Measurements from ENCODE around the gene VPS33B. TPM values are rescaled to one million over a fixed set of nuclear protein-coding genes. Genes with fewer than 3 reads are reported as not detected.

Gene VPS33B
- total RNA-seq, 1 experiment from 2014 or later: 18.4 TPM

DNA sequence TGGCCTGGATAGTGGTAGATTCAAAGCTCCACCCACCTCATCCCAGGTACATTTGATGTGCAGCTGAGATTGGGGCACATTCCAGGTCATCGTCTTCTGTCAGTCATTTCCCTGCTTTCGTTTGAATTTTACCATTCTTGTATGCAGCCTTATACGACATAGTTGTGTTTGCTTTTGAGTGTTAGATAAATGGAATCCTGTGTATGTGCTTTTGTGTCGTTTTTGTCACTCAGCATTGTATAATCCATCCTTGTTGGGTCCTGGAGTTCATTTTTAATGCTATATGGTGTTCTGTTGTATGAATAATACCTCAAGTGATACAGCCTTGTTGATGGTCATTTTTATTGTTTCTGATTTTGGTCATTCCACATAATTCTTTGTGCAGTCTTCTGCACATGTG lies 60.4 kb downstream of the VPS33B start:
- no peak for DNase-seq
- Mint-ChIP-seq H3K4me1 (ENCODE audit: low read depth, unreplicated experiment) (no peaks in the 10 kb centered on the region), H3K9me3 (ENCODE audit: low read depth, unreplicated experiment) (no peaks in the 10 kb centered on the region)

DNA sequence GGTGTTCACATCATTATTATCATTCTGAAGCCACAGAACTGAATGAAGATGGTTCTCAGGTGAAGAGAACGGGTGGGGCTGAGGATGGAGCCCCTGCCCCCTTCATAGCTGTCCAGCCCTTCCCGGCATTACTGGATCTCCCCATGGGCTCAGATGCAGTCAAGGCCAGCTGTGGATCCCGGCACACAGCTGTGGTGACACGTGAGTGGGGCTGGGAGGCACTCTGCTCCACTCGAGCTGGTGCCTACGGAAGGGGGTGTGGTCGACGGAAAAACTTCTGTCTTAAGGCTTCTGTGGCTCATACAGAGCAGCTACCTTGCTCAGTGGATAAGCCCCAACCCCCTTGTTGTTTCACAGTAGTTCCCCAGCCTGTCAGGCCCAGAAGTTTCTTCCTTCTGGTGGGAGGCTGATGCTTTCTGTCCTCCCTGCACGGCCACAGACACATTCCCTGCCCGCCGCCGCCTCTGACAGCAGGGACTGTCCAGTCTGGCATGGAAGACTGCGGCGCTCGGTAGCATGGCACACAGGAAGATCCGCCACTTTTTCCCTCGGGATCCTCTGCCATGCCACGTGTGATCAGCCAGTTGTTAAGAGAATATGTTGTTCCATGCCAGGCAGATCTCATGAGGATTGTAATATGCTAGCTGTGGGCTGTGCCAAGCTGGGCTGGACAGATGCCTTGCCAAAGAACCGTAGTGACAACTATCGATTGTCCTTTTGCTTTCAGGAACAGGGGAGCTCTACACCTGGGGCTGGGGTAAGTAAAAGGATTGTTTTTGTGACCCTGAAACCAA lies 61.9 kb downstream of the VPS33B start:
- H3K27ac Mint-ChIP-seq (ENCODE audit: unreplicated experiment): no peak overlapping the region
- no TSS peak for BruUV-seq (replicated peaks)
- intact Hi-C loops (cut with micrococcal nuclease; ENCODE audit: unreplicated experiment): no loop called here
- no peak for DNase-seq
- peaks cover 50% of the 10 kb centered on the region for H3K36me3 Mint-ChIP-seq (ENCODE audit: insufficient read depth, unreplicated experiment)
- CTCF ChIA-PET: no interaction called here
- H3K4me3 Mint-ChIP-seq (ENCODE audit: low read depth, unreplicated experiment): no peak overlapping the region
- TF ChIP-seq, protein P1, sequence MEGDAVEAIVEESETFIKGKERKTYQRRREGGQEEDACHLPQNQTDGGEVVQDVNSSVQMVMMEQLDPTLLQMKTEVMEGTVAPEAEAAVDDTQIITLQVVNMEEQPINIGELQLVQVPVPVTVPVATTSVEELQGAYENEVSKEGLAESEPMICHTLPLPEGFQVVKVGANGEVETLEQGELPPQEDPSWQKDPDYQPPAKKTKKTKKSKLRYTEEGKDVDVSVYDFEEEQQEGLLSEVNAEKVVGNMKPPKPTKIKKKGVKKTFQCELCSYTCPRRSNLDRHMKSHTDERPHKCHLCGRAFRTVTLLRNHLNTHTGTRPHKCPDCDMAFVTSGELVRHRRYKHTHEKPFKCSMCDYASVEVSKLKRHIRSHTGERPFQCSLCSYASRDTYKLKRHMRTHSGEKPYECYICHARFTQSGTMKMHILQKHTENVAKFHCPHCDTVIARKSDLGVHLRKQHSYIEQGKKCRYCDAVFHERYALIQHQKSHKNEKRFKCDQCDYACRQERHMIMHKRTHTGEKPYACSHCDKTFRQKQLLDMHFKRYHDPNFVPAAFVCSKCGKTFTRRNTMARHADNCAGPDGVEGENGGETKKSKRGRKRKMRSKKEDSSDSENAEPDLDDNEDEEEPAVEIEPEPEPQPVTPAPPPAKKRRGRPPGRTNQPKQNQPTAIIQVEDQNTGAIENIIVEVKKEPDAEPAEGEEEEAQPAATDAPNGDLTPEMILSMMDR (IDR thresholded peaks at IDR 0.05; ENCODE audit: unreplicated experiment): no peak
- no peaks in the 10 kb centered on the region for H3K4me1 Mint-ChIP-seq (ENCODE audit: low read depth, unreplicated experiment)
- no peaks in the 10 kb centered on the region for H3K27me3 Mint-ChIP-seq (ENCODE audit: unreplicated experiment)
- H3K9me3 Mint-ChIP-seq (ENCODE audit: low read depth, unreplicated experiment): no peaks in the 10 kb centered on the region

More for the DNA sequence above, 60.4 kb downstream of the VPS33B start:
- Mint-ChIP-seq H3K4me3 (ENCODE audit: low read depth, unreplicated experiment) (no peak overlapping the region), H3K27me3 (ENCODE audit: unreplicated experiment) (no peaks in the 10 kb centered on the region), H3K36me3 (ENCODE audit: insufficient read depth, unreplicated experiment) (peaks cover 42% of the 10 kb centered on the region), H3K27ac (ENCODE audit: unreplicated experiment) (no peak overlapping the region)
- intact Hi-C loops (cut with micrococcal nuclease; ENCODE audit: unreplicated experiment): no loop called here
- CTCF ChIA-PET: no interaction called here
- TF ChIP-seq, protein P1 (IDR thresholded peaks at IDR 0.05; ENCODE audit: unreplicated experiment): no peak
- BruUV-seq (replicated peaks): TSS peak; percentile 5

DNA sequence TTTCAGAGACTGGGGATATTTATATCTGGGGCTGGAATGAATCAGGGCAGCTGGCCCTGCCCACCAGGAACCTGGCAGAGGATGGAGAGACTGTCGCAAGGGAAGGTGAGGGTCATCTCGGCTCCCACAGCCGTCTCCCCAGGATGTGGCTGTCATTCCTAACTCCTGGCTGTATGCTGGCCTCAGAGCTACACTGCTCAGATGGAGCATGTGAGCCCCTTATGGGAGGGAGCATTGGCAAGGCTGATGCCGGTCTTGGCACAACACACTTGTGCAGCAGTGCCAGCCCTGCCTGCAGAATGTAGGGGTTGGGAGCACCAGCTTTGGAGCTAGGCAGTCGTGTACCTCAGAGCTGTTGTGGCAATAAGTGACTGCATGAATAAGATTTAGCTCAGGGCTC lies 62.5 kb downstream of the VPS33B start:
- peaks cover 52% of the 10 kb centered on the region for H3K36me3 Mint-ChIP-seq (ENCODE audit: insufficient read depth, unreplicated experiment)
- no TSS peak for BruUV-seq (replicated peaks)
- DNase-seq: no peak
- intact Hi-C loops (cut with micrococcal nuclease; ENCODE audit: unreplicated experiment): loop anchor here (5.0 to 10.0 kb wide), 2 partner anchors 72 to 315 kb away; no protein-coding TSS in a partner anchor
- H3K4me3 Mint-ChIP-seq (ENCODE audit: low read depth, unreplicated experiment): no peak overlapping the region
- TF ChIP-seq, protein P1 (IDR thresholded peaks at IDR 0.05; ENCODE audit: unreplicated experiment): no peak
- no peaks in the 10 kb centered on the region for H3K9me3 Mint-ChIP-seq (ENCODE audit: low read depth, unreplicated experiment)
- CTCF ChIA-PET: no interaction called here
- no peak overlapping the region for H3K27ac Mint-ChIP-seq (ENCODE audit: unreplicated experiment)
- no peaks in the 10 kb centered on the region for H3K27me3 Mint-ChIP-seq (ENCODE audit: unreplicated experiment)
- no peaks in the 10 kb centered on the region for H3K4me1 Mint-ChIP-seq (ENCODE audit: low read depth, unreplicated experiment)

DNA sequence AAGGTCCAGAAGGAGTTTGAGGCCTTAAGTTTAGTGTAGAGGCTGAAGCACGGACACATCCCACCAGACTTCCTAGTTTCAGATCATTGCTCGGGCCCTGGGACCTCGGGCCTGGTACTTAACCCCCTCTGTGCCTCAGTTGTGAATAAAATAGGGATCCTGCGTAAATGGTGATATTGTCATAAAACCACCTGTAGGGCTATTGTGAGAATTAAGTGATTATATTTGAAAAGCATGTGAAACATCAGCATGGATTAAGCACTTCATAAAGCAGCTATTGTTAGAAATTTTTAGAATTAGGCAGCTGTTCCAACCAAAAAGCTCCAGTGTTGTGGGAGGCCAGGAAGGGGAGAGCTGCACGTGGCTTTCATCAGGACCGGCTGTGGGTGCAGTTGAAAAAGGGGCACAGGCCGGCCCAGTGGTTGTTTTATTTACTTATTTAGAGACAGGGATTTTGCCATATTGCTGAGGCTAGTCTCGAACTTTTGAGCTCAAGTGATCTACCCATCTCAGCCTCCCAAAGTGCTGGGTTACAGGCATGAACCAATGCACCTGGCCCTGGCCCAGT lies 63.3 kb downstream of the VPS33B start:
- TF ChIP-seq, protein P1 (IDR thresholded peaks at IDR 0.05; ENCODE audit: unreplicated experiment): no peak
- Mint-ChIP-seq H3K27ac (ENCODE audit: unreplicated experiment) (no peak overlapping the region), H3K27me3 (ENCODE audit: unreplicated experiment) (no peaks in the 10 kb centered on the region), H3K4me3 (ENCODE audit: low read depth, unreplicated experiment) (no peak overlapping the region), H3K9me3 (ENCODE audit: low read depth, unreplicated experiment) (no peaks in the 10 kb centered on the region), H3K36me3 (ENCODE audit: insufficient read depth, unreplicated experiment) (peaks cover 58% of the 10 kb centered on the region), H3K4me1 (ENCODE audit: low read depth, unreplicated experiment) (no peaks in the 10 kb centered on the region)
- no TSS peak for BruUV-seq (replicated peaks)
- no peak for DNase-seq
- intact Hi-C loops (cut with micrococcal nuclease; ENCODE audit: unreplicated experiment): loop anchor here (5.0 to 10.0 kb wide), 2 partner anchors 73 to 316 kb away; no protein-coding TSS in a partner anchor
- CTCF ChIA-PET: interaction anchor here (0.5 kb wide), 1 partner anchor 30 kb away, joined by 3 read pairs; no protein-coding TSS in a partner anchor

All from Calu3 (cell line).